ENCODE data around the gene TAOK1. TPM values are rescaled to one million over a fixed set of nuclear protein-coding genes. Genes with fewer than 3 reads are reported as not detected.
A peak's percentile ranks its signal among the peaks of the same experiment; 100 is the strongest.

TAOK1 gene
- total and polyA plus RNA-seq, 2 of the 13 experiments (the other 11 are each of a cell fraction or from before 2014, with no cell fraction given), result 14.1 to 23.0 TPM

DNA sequence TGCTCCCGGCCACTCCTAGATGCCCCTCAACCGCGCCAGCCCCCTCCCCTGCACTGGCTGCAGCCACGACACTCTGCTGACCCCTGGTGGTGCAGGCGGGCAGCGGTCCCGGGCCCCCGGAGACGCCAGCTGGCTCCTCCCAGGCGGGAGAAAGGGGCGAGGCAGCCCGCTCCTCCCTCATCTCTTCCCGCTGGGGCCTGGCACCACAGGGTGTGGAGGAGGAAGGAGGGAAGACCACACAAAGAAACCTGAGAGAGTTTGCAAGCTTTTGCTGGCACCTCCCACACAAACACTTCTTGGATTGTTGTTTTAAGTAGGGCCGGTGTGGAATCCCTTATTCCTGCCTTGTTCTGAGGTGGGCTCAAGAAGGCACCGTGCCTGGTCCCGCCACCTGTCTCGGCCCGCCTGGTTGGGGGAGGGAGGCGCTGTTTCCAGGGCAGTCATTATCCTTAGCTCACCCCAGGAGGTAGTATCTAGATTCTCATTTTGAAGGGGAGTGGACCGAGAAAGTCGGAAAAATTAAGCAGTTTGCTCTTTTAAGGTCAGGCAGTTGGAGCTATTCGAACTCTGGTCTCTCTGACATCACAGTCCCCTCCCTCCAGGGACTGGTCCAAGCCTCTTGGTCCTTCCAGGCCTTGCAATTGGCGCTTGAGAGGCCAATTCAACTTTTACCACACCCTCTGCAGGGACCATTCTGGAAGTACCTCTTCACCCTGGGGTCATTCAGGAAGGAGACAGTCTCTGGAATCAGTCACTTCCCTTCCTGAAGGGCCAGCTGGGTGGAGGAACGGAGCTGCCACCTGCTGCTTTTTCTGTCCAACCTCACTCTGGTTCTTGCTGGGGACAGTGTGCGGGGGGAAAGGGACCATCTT is 201.8 kb downstream of the TAOK1 start (continued):
- TF ChIP-seq, protein P1, sequence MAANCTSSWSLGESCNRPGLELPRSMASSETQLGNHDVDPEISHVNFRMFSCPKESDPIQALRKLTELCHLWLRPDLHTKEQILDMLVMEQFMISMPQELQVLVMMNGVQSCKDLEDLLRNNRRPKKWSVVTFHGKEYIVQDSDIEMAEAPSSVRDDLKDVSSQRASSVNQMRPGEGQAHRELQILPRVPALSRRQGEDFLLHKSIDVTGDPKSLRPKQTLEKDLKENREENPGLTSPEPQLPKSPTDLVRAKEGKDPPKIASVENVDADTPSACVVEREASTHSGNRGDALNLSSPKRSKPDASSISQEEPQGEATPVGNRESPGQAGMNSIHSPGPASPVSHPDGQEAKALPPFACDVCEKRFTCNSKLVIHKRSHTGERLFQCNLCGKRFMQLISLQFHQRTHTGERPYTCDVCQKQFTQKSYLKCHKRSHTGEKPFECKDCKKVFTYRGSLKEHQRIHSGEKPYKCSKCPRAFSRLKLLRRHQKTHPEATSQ (CRISPR knock-in tag; IDR thresholded peaks at IDR 0.05; ENCODE audit: borderline replicate concordance), result no peak
- TF ChIP-seq SUZ12 (IDR thresholded peaks at IDR 0.05; ENCODE audit: low read depth, low read length), result no peak
- 0 out of 2 replicates have a peak, but pooled peaks have one; percentile 32 for TF ChIP-seq TP53 (CRISPR knock-in tag; conservative IDR thresholded peaks at IDR 0.05)
- no peak for TF ChIP-seq ZNF10 (CRISPR knock-in tag; IDR thresholded peaks at IDR 0.05; ENCODE audit: borderline replicate concordance, low read depth)
- TF ChIP-seq CREBL2 (CRISPR knock-in tag; IDR thresholded peaks at IDR 0.05; ENCODE audit: borderline replicate concordance), result no peak
- no peak for TF ChIP-seq CEBPB (IDR thresholded peaks at IDR 0.05; ENCODE audit: borderline replicate concordance, low read depth, low read length)
- no peak; the same call in 1 of the 2 replicates for TF ChIP-seq MYNN (CRISPR knock-in tag; IDR thresholded peaks at IDR 0.05; ENCODE audit: low read depth)
- TF ChIP-seq AHDC1 (CRISPR knock-in tag; IDR thresholded peaks at IDR 0.05; ENCODE audit: borderline replicate concordance), result peak; percentile 38; the same call in 1 of the 2 replicates
- TF ChIP-seq ZNF496 (CRISPR knock-in tag; IDR thresholded peaks at IDR 0.05; ENCODE audit: insufficient replicate concordance), result no peak
- TF ChIP-seq, protein P2, sequence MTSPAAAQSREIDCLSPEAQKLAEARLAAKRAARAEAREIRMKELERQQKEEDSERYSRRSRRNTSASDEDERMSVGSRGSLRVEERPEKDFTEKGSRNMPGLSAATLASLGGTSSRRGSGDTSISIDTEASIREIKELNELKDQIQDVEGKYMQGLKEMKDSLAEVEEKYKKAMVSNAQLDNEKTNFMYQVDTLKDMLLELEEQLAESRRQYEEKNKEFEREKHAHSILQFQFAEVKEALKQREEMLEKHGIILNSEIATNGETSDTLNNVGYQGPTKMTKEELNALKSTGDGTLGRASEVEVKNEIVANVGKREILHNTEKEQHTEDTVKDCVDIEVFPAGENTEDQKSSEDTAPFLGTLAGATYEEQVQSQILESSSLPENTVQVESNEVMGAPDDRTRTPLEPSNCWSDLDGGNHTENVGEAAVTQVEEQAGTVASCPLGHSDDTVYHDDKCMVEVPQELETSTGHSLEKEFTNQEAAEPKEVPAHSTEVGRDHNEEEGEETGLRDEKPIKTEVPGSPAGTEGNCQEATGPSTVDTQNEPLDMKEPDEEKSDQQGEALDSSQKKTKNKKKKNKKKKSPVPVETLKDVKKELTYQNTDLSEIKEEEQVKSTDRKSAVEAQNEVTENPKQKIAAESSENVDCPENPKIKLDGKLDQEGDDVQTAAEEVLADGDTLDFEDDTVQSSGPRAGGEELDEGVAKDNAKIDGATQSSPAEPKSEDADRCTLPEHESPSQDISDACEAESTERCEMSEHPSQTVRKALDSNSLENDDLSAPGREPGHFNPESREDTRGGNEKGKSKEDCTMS (CRISPR knock-in tag; conservative IDR thresholded peaks at IDR 0.05), result no peak
- no peak for TF ChIP-seq EHMT2 (IDR thresholded peaks at IDR 0.05; ENCODE audit: borderline replicate concordance, low read depth, low read length)
- TF ChIP-seq PPARG (CRISPR knock-in tag; conservative IDR thresholded peaks at IDR 0.05), result no peak
- no peak for TF ChIP-seq ARNT (IDR thresholded peaks at IDR 0.05)
- TF ChIP-seq MTF2 (CRISPR knock-in tag; IDR thresholded peaks at IDR 0.05; ENCODE audit: borderline replicate concordance), result no peak
- no peak for TF ChIP-seq ZFY (CRISPR knock-in tag; IDR thresholded peaks at IDR 0.05)
- 0 out of 2 replicates have a peak, but pooled peaks have one; percentile 54 for TF ChIP-seq STAT5B (CRISPR knock-in tag; IDR thresholded peaks at IDR 0.05)
- TF ChIP-seq HOXD1 (CRISPR knock-in tag; IDR thresholded peaks at IDR 0.05), result 0 out of 2 replicates have a peak, but pooled peaks have one; percentile 62
- no peak for TF ChIP-seq ZNF660 (CRISPR knock-in tag; IDR thresholded peaks at IDR 0.05; ENCODE audit: borderline replicate concordance, low read depth)
- no peak; the same call in 1 of the 2 replicates for TF ChIP-seq DNMT3B (CRISPR knock-in tag; conservative IDR thresholded peaks at IDR 0.05)

All from HepG2 (cell line).